Non-pigmented ciliary epithelial cell (primary cell): ENCODE data around the gene TUBA3C.
"Not testable (repeated sequence)": the region's sequence is repeated elsewhere in the genome, so short reads cannot be mapped to it uniquely, and the experiment has no call there.

Experiments
- DNase-seq: peaks from one replicate; pipeline ENCODE4 v3.0.0-alpha.2; 2010; ENCODE audit warnings: low read depth

Gene TUBA3C

DNA sequence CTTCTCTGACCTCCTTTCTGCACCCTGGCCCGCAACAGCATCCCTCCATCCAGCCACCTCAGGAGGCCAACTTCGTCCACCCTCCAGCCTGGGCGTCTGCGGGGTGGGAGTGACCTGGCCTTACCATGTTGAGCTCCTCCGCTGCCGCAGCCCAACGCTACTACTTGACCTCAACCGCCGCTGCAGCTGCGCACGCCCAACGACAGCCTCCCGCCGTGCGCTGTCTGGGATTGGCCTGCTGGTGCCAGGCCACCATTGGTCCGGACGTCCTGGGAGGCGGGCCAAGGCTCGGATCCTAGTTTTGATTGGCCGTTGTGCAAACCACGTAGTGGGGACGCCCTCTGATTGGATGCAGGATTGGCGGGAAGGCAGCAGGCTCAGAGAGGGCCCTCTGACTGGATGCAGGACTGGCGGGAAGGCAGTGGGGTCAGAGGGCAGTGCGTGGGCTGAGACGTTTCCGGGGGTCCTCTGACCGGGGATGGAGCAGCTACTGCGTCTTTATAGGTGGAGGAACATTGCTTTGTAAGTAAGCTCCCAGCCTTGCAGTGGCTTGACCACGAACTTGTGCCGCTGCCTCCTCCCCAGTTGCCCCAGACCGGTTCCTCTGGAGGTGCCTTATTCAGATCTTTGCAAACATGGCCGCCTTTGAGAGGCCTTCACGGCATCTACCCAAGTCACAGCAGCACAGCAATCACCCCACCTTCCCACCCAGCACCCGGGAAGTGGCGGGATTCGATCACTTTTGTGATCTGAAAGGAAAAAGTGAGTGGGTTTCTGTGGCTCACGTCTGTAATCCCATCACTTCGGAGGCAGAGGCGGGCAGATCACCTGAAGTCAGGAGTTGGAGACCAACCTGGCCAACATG is at the start of gene TUBA3C:
TSS of gene TUBA3C (minus strand) at position 204 of the 865 bp plus-strand sequence. CDS start at position 127, 77 bp downstream.
- no peak for DNase-seq

DNA sequence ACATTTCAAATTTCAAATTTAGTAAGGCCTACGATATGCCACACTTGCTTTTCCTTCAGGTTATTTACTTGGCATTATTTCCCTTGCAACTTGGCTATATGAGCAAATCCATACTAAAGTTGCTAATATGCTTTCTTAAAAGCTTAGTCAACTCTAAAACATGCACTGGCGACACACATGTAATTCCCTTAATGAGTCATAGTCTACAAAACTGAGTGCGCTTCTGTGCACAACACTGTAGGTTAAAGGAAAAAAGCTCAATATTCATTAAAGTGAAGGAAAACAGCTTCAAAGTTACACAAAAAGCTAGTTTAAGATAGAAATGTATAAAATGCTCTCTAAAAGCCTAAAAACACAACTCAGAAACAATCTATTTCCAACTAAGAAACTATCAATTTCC is 25.8 kb upstream of the TUBA3C start:
- not testable (repeated sequence) for DNase-seq

DNA sequence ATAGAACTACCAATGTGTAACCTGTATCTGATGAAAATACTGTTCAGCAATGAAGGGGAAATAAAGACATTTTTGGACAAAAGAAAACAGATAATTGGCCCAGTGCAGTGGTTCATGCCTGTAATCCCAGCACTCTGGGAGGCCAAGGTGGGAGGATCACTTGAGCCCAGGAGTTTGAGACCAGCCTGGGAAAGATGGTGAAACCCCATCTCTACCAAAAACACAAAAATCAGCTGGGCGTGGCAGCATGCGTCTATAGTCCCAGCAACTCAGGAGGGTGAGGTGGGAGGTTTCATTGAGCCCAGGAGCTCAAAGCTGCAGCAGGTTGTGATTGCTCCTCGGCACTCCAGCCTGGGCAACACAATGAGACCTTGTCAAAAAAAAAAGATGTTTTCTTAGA is 11.0 kb upstream of the TUBA3C start:
- DNase-seq, result not testable (repeated sequence)

DNA sequence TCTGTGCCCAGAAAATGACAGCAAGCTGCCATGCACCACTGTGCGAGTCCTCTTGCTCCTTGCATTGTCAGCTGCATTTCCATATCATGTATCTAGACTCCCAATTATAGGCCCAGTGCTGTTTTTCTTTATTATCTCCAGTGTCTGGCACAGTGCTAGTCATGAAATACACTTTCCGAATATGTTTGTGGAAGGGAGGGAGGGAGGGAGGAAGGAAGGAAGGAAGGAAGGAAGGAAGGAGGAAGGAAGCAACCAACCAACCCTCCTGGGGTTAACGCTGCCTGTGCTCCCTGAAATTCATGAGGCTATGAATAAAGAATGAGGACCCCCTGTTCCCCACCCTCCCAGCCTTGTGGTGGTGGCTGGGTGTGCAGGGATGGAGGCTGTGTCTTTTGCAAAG is 8.3 kb upstream of the TUBA3C start:
- not testable (repeated sequence) for DNase-seq

DNA sequence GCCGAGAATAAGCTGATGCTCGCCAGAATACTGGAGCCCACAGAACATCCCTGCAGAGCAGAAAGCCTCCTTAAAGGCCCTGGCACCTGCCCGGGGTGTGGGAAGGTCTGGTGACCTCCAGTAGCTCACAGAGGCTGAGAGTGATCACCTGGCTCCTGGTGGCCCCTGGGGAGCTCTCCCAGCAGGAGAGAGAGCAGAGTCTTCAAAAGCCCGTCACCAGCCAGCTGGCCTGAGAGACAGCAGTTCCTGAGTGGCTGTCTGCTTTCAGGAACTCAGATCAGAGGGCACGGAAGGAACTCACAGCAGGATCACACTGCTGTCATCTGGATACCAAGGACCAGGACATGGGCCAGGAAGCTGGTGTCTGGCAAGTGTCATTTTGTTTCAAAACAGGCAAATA is 7.7 kb upstream of the TUBA3C start:
- not testable (repeated sequence) for DNase-seq

DNA sequence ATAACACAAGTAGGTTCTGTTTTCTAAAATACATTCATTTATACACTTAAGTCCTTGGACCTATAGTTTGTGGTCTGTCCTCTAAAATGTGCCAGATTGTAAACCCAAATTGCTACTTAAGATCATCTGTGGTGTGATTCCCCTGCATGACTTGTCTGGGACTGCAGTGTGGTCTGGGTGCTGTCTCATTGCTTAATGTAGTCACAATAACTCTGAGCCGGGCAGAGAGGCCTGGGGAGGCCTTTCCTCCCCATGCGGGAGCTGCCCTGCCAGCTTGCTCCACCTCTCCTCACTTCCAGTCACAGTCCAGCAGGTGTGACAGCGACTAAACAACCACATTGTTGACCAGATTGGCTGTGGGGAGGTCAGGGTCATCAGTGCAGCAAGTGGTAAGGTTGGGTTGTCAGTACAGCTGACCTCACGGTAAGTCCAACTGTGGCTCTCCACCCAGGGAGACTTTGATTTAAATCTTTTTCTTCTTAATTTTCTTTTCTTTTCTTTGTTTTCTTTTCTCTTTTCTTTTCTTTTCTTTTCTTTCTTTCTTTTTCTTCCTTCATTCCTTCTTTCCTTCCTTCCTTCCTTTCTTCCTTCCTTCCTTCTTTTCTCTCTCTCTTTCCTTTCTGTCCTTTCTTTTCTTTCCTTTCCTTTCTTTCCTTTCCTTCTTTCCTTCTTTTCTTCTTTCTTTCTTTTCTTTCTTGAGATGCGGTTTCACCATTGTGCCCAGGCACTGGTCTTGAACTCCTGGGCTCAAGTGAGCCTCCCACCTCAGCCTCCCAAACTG is 4.4 kb upstream of the TUBA3C start:
- no peak for DNase-seq

DNA sequence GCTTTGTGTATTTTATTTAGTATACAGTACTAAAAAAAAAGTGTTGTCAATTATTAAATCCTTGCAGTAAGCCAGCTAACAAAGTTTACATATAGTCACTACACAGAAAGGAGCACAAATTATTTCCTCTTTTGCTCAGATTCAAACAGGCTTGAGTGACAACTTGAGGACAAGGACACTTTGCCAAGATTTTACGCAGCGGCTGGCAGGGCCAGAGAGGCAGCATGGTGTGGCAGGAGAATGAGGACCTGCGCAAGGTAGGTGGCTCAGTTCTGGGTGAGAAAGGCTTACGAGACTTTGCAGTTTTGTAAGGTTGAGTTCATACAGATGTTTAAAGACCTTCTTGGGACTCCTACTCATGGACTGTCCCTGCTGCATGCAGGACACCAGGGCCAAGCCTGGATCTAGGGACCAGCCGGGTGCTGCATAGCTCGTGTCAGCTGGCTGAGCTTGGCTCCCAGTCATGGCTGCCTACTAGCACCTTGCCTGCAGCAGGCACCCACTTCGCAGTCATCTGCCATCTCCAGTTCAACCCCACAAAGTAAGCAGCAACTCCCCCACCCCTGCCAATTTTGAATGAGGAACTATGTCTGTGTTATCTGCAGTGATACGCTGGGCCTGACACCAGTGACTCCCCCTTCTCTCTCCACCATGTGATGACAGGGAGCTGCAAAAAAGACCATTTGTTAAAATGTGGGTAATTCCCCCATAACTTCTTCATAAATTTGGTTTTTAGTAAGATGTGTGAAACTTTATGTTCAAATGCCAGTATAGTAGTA is 3.7 kb upstream of the TUBA3C start:
- DNase-seq, result no peak

DNA sequence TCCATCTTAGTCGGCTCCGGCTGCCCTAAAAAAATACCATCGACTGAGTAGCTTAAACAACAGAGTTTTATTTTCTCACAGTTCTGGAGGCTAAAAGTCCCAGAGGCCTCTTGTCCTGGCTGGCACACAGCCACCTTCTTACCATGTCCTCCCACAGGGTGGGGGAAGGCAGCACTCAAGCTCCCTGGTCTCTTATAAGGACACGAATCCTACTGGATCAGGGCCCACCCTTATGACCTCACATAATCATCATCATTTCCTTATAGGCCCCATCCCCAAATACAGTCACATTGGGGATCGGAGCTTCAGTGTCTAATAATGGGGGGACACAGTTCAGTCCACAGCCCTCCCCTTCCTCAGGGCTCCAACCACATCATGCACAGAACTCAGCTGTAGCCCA is 2.6 kb upstream of the TUBA3C start:
- no peak for DNase-seq

DNA sequence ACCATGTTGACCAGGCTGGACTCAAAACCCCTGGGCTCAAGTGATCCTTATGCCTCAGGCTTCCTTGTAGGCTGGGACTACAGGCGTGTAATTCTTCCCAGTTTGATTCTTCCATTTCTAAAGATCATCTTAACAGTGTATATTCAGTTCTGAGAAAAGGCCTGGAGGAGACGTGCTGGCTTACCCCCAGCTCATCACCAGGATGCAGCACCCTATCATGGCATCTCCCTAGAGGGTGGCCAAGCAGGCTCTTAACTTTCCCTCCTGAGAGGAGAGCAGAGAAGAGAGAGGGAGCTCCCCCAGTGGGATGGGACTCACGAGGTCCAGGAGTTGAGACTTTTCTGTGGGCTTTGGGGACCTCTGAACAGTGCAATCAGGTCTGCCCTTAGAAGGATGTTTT is 2.1 kb upstream of the TUBA3C start:
- no peak for DNase-seq

DNA sequence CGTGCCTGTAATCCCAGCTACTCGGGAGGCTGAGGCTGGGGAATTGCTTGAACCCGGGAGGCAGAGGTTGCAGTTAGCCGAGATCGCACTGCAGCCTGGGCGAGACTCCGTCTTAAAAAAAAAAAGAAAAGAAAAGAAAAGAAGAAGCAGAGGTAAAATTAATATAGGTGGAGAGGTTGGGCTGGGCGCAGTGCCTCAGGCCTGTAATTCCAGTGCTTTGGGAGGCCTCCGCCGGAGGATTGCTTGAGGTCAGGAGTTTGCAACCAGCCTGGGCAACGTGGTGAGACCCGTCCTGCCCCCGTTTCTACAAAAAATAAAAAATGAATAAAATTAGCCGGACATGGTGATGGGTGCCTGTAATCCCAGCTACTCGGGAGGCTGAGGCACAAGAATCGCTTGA is 912 bp upstream of the TUBA3C start:
- no peak for DNase-seq

DNA sequence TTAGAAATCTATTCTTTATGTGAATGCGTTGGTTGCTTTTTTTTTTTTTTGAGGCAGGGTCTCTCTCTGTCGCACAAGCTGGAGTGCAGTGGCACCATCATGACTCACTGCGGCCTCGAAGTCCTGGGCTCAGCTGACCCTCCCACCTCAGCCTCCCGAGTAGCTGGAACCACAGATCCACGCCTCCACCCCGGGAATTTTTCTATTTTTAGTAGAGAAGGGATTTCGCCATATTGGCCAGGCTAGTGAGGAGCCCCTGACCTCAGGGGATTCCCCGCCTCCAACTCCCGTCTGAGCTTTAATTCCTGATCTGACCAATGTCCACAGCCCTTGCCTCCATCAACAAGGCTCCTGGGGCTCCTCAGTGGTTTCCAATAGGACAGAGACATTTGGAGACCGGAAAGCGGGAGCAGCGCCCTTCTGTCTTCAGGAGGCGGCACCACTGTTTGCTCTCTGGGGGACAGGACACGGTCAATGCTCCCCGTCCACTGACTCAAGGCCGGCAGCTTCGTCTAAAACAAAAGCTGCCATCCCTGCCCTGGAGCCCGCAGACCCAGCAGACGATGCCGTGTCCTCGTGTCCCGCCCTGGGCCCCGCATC is 503 bp downstream of the TUBA3C start:
- no peak for DNase-seq

DNA sequence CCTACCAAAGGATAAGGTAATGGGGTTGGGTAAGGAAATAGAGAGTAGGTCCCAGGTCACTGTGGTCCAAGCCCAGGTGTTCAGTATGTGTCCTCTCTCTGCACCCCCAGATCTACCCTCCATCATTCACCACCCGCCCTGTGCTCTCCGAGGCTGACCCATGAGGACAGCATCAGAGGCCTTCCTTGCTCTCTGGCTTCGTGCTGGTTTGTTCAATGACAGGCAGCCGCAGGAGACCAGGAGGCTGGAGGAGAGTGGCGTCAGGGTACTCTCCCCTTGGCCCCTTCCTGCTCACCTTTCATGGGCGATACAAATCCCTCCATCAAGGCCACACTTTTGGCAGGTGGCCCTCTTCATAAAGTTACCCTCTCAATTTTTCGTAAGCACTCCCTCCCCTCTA is 1.7 kb downstream of the TUBA3C start:
- DNase-seq, result no peak

DNA sequence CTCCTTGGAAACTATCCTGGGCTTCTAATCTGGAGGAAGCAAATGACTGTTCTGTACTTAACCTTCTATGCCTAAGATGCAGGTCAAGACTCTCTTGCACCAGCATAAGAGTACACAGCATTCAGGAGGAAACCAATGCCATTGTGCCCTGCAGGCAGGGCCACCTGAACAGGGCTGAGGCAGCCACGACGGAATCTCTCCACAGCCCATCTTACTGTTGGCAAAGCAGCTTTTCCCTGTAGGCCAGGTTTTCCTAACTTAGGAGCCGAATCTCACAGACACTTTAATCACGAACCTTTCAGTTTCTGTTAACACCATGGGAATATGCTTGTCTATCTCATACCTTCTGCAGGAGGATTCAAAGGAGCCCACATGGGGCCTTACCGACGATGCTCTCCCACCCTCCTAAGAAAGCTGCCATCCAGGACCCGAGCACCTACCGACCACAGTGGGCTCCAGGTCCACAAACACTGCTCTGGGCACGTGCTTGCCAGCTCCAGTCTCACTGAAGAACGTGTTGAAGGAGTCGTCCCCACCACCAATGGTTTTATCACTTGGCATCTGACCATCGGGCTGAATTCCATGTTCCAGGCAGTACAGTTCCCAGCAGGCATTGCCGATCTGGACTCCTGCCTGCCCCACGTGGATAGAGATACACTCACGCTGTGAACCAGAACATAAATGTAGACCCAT is 2.6 kb downstream of the TUBA3C start:
- no peak for DNase-seq

DNA sequence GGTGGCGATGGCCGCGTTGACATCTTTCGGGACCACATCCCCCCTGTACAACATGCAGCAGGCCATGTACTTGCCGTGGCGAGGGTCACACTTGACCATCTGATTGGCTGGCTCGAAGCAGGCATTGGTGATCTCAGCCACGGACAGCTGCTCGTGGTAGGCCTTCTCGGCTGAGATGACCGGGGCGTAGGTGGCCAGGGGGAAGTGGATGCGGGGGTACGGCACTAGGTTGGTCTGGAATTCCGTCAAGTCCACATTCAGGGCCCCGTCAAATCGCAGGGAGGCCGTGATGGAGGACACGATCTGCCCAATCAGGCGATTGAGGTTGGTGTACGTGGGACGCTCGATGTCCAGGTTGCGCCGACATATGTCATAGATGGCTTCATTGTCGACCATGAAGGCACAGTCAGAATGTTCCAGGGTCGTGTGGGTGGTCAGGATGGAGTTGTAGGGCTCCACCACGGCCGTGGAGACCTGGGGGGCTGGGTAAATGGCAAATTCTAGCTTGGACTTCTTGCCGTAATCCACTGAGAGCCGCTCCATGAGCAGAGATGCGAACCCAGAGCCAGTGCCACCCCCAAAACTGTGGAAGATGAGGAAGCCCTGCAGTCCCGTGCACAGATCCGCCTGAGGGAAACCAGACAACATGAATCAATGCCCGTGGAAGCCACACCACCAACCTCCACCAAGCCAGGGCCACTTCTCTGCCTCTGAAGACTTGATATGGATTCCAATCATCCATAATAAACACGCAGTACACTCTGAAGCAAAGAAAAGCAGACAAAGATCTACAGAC is 4.4 kb downstream of the TUBA3C start:
- DNase-seq, result not testable (repeated sequence)

DNA sequence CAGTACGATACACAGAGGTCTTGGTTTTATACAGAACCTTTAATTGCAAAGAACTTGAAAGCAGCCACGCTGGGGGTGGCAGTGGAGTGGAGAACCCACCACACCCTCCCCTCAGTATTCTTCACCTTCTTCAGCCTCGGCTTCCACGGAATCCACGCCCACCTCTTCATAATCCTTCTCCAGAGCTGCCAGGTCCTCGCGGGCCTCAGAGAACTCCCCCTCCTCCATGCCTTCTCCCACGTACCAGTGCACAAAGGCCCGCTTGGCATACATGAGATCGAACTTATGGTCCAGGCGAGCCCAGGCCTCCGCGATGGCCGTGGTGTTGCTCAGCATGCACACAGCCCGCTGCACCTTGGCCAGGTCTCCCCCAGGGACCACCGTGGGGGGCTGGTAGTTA is 7.9 kb downstream of the TUBA3C start:
- no peak for DNase-seq

DNA sequence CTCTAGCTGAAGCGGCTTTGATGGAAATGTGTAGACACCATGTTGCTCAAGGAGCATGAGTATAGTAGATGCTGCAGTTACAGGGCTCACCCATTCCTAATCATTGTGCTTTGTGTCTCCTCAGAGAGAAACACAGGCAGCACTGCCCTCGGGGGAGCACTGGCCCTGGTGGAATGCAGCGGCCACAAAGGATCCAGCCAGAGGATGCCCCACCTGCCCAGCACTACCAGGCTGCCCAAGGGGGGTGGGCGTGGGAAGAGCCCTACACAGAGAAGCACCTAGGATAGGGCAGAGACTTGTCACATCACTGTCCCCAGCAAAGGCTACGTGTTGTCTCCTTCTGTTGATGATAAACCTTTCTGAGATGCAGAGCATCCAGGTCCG is 9.0 kb downstream of the TUBA3C start:
- DNase-seq, result no peak

DNA sequence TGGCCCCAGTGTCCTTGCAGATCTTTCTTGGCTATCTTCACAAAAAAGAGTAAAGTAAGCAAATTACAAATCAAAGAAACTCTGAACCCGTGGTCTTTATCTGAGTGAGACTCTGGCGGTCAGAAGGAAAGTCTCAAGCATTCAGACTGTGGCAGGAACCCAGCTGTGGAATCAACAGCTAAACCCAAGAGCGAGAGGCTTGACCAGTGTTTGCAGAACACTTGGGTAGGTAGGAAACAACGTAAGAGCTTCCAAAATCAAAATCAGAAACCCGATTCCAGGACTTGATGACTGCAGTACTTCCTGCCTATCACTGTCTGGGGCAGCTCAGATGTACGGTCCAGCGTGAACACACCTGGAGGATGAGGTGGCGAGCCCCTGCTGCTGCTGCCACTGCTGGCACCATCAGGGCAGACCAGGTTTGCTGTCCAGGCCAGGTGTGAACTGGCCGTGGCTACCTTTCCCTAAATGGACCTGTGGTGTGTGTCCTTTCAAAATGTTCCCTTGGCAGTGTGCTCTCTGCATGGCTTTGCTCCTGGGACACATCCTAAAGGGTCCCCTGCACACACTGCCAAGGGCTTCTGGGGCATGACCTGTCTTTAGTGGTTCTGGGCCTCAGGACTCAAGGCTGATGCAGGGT is 9.5 kb downstream of the TUBA3C start:
- DNase-seq, result no peak

DNA sequence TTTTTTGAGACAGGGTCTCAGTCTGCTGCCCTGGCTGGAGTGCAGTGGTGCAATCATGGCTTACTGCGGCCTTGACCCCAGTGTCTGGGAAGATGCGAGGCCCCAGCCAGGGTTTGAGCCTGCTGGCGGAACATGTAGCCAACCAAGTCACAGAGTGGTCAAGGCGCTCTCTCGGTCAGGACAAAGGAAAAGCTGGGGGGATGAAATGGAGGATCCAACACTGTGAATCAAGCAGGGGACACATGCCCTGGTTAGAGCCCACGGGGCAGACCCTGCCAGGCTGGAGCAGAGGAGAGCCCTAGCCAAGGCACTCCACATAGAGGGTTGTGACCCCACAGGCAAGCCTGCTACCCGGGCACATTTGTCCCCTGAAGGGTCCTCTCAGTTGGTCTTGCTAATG is 10.1 kb downstream of the TUBA3C start:
- DNase-seq, result no peak

DNA sequence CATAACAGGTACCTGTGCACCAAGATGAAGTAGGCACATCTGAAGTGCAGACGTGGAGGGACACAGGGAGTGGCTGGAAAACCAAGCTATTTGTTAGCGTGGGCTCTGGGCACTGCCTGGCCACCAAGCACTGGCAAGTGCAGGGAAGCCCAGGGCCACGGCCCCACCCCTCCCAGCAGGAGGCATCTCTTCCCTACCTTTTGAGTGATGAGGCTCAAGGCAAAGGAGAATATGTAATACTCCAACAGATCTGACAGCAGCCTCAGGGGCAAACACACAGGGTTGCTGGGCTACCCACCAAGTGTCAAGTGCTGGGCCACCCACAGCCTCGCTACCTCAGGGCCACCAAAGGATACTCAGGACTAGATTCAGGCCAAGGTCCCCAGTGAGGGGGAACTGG is 11.6 kb downstream of the TUBA3C start:
- no peak for DNase-seq

DNA sequence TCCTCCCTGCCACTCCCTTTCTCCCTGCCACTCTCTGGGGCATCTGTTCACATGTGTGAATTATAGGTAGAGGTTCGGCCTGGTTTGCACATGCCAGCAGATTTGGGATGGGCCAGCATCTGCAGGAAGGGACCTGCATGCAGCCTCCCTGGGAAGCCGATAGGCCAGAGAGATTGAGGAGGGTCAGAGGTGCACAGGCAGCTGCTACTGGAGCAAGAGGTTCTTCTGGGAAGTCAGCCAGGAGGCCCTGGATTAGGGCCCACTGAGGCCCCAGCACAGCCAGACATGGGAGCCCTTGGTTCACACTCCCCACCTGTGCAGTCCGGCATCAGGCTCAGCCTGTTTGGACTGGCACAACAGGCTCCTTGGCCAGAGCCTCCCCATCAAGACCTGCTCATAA is 12.1 kb downstream of the TUBA3C start:
- no peak for DNase-seq
